Measurements from ENCODE around the gene CFAP90.

Gene CFAP90

GRCh38 chr5:7867260-7867659 is 16.3 kb upstream of the CFAP90 start:
- DNase-seq: no peak

GRCh38 chr5:7866196-7866595 is 15.3 kb upstream of the CFAP90 start:
- DNase-seq: no peak

- no peak for DNase-seq
Measured at GRCh38 chr5:7857926-7858632, 7.1 kb upstream of the CFAP90 start.

GRCh38 chr5:7857361-7857760 is 6.4 kb upstream of the CFAP90 start:
- no peak for DNase-seq

- DNase-seq: peak; percentile 38
Measured at GRCh38 chr5:7856855-7857254, 5.9 kb upstream of the CFAP90 start.

GRCh38 chr5:7855611-7856010 is 4.7 kb upstream of the CFAP90 start:
- DNase-seq: no peak

GRCh38 chr5:7852988-7853387 is 2.1 kb upstream of the CFAP90 start:
- no peak for DNase-seq

- no peak for DNase-seq
Measured at GRCh38 chr5:7852542-7852941, 1.6 kb upstream of the CFAP90 start.

- DNase-seq: no peak
Measured at GRCh38 chr5:7851617-7852289, 820 bp upstream of the CFAP90 start.

- no peak for DNase-seq
Measured at GRCh38 chr5:7851240-7851592, 283 bp upstream of the CFAP90 start.

GRCh38 chr5:7849681-7850394 is 1.1 kb downstream of the CFAP90 start:
- peak; percentile 20 for DNase-seq

- DNase-seq: no peak
Measured at GRCh38 chr5:7848296-7848695, 2.6 kb downstream of the CFAP90 start.

GRCh38 chr5:7846327-7846726 is 4.6 kb downstream of the CFAP90 start:
- no peak for DNase-seq

GRCh38 chr5:7845557-7845956 is 5.4 kb downstream of the CFAP90 start:
- no peak for DNase-seq

GRCh38 chr5:7844901-7845300 is 6.0 kb downstream of the CFAP90 start:
- DNase-seq: no peak

- DNase-seq: no peak
Measured at GRCh38 chr5:7842531-7842930, 8.4 kb downstream of the CFAP90 start.

GRCh38 chr5:7837403-7837802 is 13.5 kb downstream of the CFAP90 start:
- no peak for DNase-seq

GRCh38 chr5:7834982-7835381 is 16.0 kb downstream of the CFAP90 start:
- no peak for DNase-seq

- DNase-seq: no peak
Measured at GRCh38 chr5:7828269-7828668, 22.7 kb downstream of the CFAP90 start.

GRCh38 chr5:7827610-7828009 is 23.3 kb downstream of the CFAP90 start:
- no peak for DNase-seq

- DNase-seq: no peak
Measured at GRCh38 chr5:7825630-7826029, 25.3 kb downstream of the CFAP90 start.

GRCh38 chr5:7824995-7825394 is 25.9 kb downstream of the CFAP90 start:
- DNase-seq: no peak

- no peak for DNase-seq
Measured at GRCh38 chr5:7823594-7823993, 27.3 kb downstream of the CFAP90 start.

- no peak for DNase-seq
Measured at GRCh38 chr5:7822449-7822848, 28.5 kb downstream of the CFAP90 start.
